Endothelial cell of umbilical vein (primary cell): ENCODE measurements around the gene CIBAR2. TPM values are rescaled to one million over a fixed set of nuclear protein-coding genes. Genes with fewer than 3 reads are reported as not detected.

Experiments
- BruUV-seq: library from RNA; stranded (reverse); fragments of 400-500 nt; replicated peaks from 2 replicates; lab custom pipeline; 2021; lab: Mats Ljungman, UMichigan
- CTCF ChIA-PET: fragments of 300-600, 350-600 bp; sonication (Branson Sonifier 250); formaldehyde crosslinking; loops from one replicate; lab custom pipeline; 2021; ENCODE audit warnings: antibody characterized with exemption, inconsistent platforms; lab: Charles Lee
- POLR2A ChIA-PET: fragments of 300-600, 350-600 bp; sonication (Branson Sonifier 250); formaldehyde crosslinking; loops from one replicate; lab custom pipeline; 2021; ENCODE audit warnings: antibody characterized with exemption, inconsistent platforms; lab: Charles Lee
- DNase-seq: peaks from one replicate; pipeline ENCODE4 v3.0.0-alpha.2; 2011; ENCODE audit warnings: low read depth, low spot score
- FAIRE-seq: peaks from 2 replicates; lab custom pipeline; 2011; peaks lifted over from hg19 to GRCh38; lab: Jason Lieb, UNC
- H2AFZ ChIP-seq: 2 replicates; pipeline ENCODE4 v1.6.0; 2012; ENCODE audit warnings: low read depth, low read length, control low read depth, inconsistent platforms
- H3K27ac ChIP-seq: 2 replicates; pipeline ENCODE4 v1.5.1; 2011; ENCODE audit warnings: low read depth, mild to moderate bottlenecking, control low read depth, low read length, moderate library complexity; ENCODE audit not compliant: insufficient read depth
- H3K27me3 ChIP-seq, 2 experiments: 2 replicates each; pipeline versions ENCODE4 v1.6.0 to v1.6.1; 2011; ENCODE audit warnings: low read length in 2 of 2, mixed read lengths in 1 of 2; ENCODE audit not compliant: control insufficient read depth in 2 of 2, insufficient read depth in 2 of 2
- H3K36me3 ChIP-seq, 2 experiments: 2 replicates in 1 of 2; 3 replicates in 1 of 2; pipeline ENCODE4 v1.5.1; 2011; ENCODE audit warnings: low read length in 2 of 2, mild to moderate bottlenecking in 1 of 2, moderate library complexity in 1 of 2; ENCODE audit not compliant: control insufficient read depth in 2 of 2, insufficient read depth in 2 of 2; ENCODE audit errors: extremely low read depth in 1 of 2
- H3K4me1 ChIP-seq: 3 replicates; pipeline ENCODE4 v1.5.1; 2011; ENCODE audit warnings: mild to moderate bottlenecking, low read length; ENCODE audit not compliant: control insufficient read depth, insufficient read depth; ENCODE audit errors: extremely low read depth
- H3K4me2 ChIP-seq: 2 replicates; pipeline ENCODE4 v1.6.1; 2011; ENCODE audit warnings: low read length, control low read depth, mixed read lengths; ENCODE audit not compliant: insufficient read depth
- H3K4me3 ChIP-seq, 3 experiments: fragments of 200-600 bp in 1 of 3; sonication (generic), shearing (Covaris generic) in 1 of 3; replicated peaks in 1 of 3; 2 replicates each; pipeline ENCODE4 v1.5.1; 2011 to 2016; ENCODE audit warnings: control low read depth in 3 of 3, low read length in 3 of 3, mild to moderate bottlenecking in 2 of 3, inconsistent platforms in 1 of 3, low read depth in 1 of 3, moderate library complexity in 1 of 3; ENCODE audit not compliant: insufficient read depth in 1 of 3
- H3K79me2 ChIP-seq: 2 replicates; pipeline ENCODE4 v1.6.0; 2012; ENCODE audit warnings: low read length, inconsistent platforms; ENCODE audit not compliant: control insufficient read depth, insufficient read depth
- H3K9ac ChIP-seq: replicated peaks from 2 replicates; pipeline ENCODE3; 2011; ENCODE audit warnings: low read length, control low read depth; ENCODE audit not compliant: insufficient read depth; ENCODE audit errors: extremely low read depth
- H3K9me1 ChIP-seq: replicated peaks from 3 replicates; pipeline ENCODE4 v1.6.0; 2011; ENCODE audit warnings: mild to moderate bottlenecking, low read length; ENCODE audit not compliant: control insufficient read depth, insufficient read depth; ENCODE audit errors: extremely low read depth
- H3K9me3 ChIP-seq: replicated peaks from 2 replicates; pipeline ENCODE4 v1.5.1; 2012; ENCODE audit warnings: low read length, inconsistent platforms; ENCODE audit not compliant: control insufficient read depth, insufficient read depth
- H4K20me1 ChIP-seq: replicated peaks from 2 replicates; pipeline ENCODE3; 2011; ENCODE audit warnings: mild to moderate bottlenecking, low read length; ENCODE audit not compliant: control insufficient read depth, insufficient read depth; ENCODE audit errors: extremely low read depth
- EZH2 ChIP-seq: IDR thresholded peaks from 2 replicates; pipeline ENCODE4 v1.6.1; 2012; ENCODE audit warnings: borderline replicate concordance, low read depth, mild to moderate bottlenecking, moderate library complexity, low read length, inconsistent platforms; ENCODE audit not compliant: severe bottlenecking
- FOS ChIP-seq: IDR thresholded peaks from 2 replicates; pipeline ENCODE4 v1.6.1; 2011; ENCODE audit warnings: mild to moderate bottlenecking, low read length, moderate library complexity, borderline replicate concordance; ENCODE audit not compliant: insufficient read depth
- GATA2 ChIP-seq: IDR thresholded peaks from 2 replicates; pipeline ENCODE4 v1.7.0; 2011; ENCODE audit warnings: low read depth, mild to moderate bottlenecking, moderate library complexity, mixed read lengths, low read length; ENCODE audit not compliant: insufficient read length, insufficient read depth
- JUN ChIP-seq: IDR thresholded peaks from 2 replicates; pipeline ENCODE4 v1.6.1; 2011; ENCODE audit warnings: borderline replicate concordance, low read depth; ENCODE audit not compliant: insufficient read length, insufficient read depth
- MYC ChIP-seq: IDR thresholded peaks from one replicate; pipeline ENCODE4 v1.6.1; 2011; ENCODE audit warnings: mild to moderate bottlenecking, low read depth, low read length
- POLR2A ChIP-seq: IDR thresholded peaks from 2 replicates; pipeline ENCODE4 v1.6.1; 2012; ENCODE audit warnings: low read depth, mild to moderate bottlenecking, control low read depth, low read length
- POLR2AphosphoS5 ChIP-seq: IDR thresholded peaks from 2 replicates; pipeline ENCODE4 v1.6.1; 2012; ENCODE audit warnings: low read depth, mild to moderate bottlenecking, control low read depth, low read length, moderate library complexity; ENCODE audit not compliant: insufficient read depth
- dilution Hi-C: fragments of 300-500 bp; cut with MboI; formaldehyde crosslinking; loops from one replicate; pipeline ENCODE4 v1.15.0; 2019; ENCODE audit warnings: low sequenced_read_pairs; ENCODE audit not compliant: extremely low pct_ligation_motif_present
- intact Hi-C: fragments of 100-400 bp; cut with micrococcal nuclease; formaldehyde crosslinking; loops from one replicate; pipeline ENCODE4 v1.10.0; 2022
- polyA plus RNA-seq, 4 experiments: library from polyadenylated mRNA; depleted of rRNA in 3 of 4; stranded (reverse) in 3 of 4; unstranded in 1 of 4; fragments of >200 nt; gene quantifications; 2 replicates each; pipeline versions ENCODE4 v1.2.1 to v1.2.3, GENCODE V29; 2011 to 2012; ENCODE audit warnings: missing spikeins in 1 of 4
- total RNA-seq: library from RNA; stranded (reverse); gene quantifications from 2 replicates; pipeline ENCODE4 v1.2.3, GENCODE V29; 2021
- TF ChIP-seq, protein P1 (sequence below), 2 donors: IDR thresholded peaks; 1 replicate in 1 of 2; 2 replicates in 1 of 2; pipeline ENCODE4 v1.5.1; 2011; ENCODE audit warnings: low read length in 2 of 2, mild to moderate bottlenecking in 2 of 2, moderate library complexity in 2 of 2, control low read depth in 1 of 2, inconsistent platforms in 1 of 2, low read depth in 1 of 2; ENCODE audit not compliant: insufficient read depth in 1 of 2; ENCODE audit errors: extremely low read depth in 1 of 2
- TF ChIP-seq, protein P2 (sequence below): IDR thresholded peaks from 2 replicates; pipeline ENCODE4 v1.6.1; 2011; ENCODE audit not compliant: insufficient read depth, insufficient read length

Gene CIBAR2
- total and polyA plus RNA-seq, 2 donors (not counting 3 experiments of a cell fraction or from before 2014, with no cell fraction given) = 0.07 TPM; not detected in 1

DNA sequence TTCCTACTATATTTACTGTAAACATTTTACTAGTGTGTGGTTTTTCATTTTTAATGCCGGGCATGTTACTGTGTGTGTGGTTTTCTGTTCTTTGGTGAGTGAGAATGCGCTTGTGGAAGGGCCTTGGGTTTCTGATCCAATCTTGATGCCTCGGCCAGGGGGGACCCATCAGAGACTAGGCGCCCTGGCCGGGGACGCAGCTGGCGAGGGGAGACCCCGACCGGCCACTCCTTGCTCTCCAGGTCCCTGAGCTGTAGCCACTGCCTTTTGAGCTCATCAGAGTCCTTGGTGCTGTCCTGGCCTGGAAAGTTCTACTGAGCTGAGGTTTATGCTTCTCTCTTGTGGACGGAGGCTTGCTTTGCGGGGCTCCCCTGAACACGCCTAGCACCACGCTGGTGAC is 47.2 kb downstream of the CIBAR2 start:
- H3K36me3 ChIP-seq = no peaks in the 10 kb centered on the region
- dilution Hi-C loops (no loop called here), intact Hi-C loops (no loop called here)
- no peak overlapping the region for H3K9ac ChIP-seq
- ChIA-PET CTCF (interaction anchor here (0.6 to 1.5 kb wide), 3 partner anchors 9 to 50 kb away, joined by 3 to 10 read pairs (median 5); no protein-coding TSS in a partner anchor), POLR2A (no interaction called here)
- no peak overlapping the region for H3K27ac ChIP-seq
- H3K27me3 ChIP-seq = no peaks in the 10 kb centered on the region
- H3K4me3 ChIP-seq = no peak overlapping the region
- TF ChIP-seq FOS = no peak
- TF ChIP-seq MYC = no peak
- TF ChIP-seq JUN = no peak
- TF ChIP-seq POLR2AphosphoS5 = no peak
- no peak for TF ChIP-seq GATA2
- TF ChIP-seq, protein P1, sequence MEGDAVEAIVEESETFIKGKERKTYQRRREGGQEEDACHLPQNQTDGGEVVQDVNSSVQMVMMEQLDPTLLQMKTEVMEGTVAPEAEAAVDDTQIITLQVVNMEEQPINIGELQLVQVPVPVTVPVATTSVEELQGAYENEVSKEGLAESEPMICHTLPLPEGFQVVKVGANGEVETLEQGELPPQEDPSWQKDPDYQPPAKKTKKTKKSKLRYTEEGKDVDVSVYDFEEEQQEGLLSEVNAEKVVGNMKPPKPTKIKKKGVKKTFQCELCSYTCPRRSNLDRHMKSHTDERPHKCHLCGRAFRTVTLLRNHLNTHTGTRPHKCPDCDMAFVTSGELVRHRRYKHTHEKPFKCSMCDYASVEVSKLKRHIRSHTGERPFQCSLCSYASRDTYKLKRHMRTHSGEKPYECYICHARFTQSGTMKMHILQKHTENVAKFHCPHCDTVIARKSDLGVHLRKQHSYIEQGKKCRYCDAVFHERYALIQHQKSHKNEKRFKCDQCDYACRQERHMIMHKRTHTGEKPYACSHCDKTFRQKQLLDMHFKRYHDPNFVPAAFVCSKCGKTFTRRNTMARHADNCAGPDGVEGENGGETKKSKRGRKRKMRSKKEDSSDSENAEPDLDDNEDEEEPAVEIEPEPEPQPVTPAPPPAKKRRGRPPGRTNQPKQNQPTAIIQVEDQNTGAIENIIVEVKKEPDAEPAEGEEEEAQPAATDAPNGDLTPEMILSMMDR (IDR thresholded peaks at IDR 0.05; ENCODE audit: extremely low read depth in 1 of 2, insufficient read depth in 1 of 2, low read depth in 1 of 2, low read length in 2 of 2) = no peak
- TF ChIP-seq POLR2A = no peak
- TF ChIP-seq, protein P2, sequence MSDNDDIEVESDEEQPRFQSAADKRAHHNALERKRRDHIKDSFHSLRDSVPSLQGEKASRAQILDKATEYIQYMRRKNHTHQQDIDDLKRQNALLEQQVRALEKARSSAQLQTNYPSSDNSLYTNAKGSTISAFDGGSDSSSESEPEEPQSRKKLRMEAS = no peak
- TF ChIP-seq EZH2 = no peak
- H3K4me2 ChIP-seq = no peak overlapping the region
- FAIRE-seq (no peak), DNase-seq (no peak)
- H4K20me1 ChIP-seq = no peaks in the 10 kb centered on the region
- no peak overlapping the region for H2AFZ ChIP-seq
- no peaks in the 10 kb centered on the region for H3K79me2 ChIP-seq
- H3K9me3 ChIP-seq = no peaks in the 10 kb centered on the region
- H3K4me1 ChIP-seq = peaks cover 3% of the 10 kb centered on the region
- no TSS peak for BruUV-seq
- no peaks in the 10 kb centered on the region for H3K9me1 ChIP-seq
